ENCODE measurements around the gene TREM2.

DNA sequence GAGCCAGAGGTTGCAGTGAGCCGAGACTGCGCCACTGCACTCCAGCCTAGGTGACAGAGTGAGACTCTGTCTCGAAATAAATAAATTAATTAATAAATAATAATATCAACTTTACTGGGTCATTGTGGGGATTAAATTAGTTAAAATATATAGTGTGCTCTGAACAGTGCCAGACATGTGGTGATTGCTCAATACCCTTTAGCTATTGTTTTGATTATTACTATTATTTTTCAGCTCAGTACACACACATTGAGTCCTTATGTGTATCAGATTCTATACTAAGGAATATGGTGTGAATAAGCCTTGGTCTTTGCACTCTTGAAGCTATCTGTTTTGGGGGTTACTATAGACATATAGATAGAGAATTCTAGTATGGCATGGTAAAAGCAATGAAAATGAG lies 37.6 kb downstream of the TREM2 start:
- no peak for TF ChIP-seq POLR2A (IDR thresholded peaks at IDR 0.05; ENCODE audit: low read depth, low read length)
- TF ChIP-seq POLR2AphosphoS5 (IDR thresholded peaks at IDR 0.05; ENCODE audit: low read depth, low read length) = no peak
- no peak for TF ChIP-seq PAX5 (IDR thresholded peaks at IDR 0.05; ENCODE audit: insufficient read depth, low read length, severe bottlenecking)
- TF ChIP-seq SPI1 (IDR thresholded peaks at IDR 0.05; ENCODE audit: low read depth, low read length) = no peak
- no peak for TF ChIP-seq TAF1 (IDR thresholded peaks at IDR 0.05; ENCODE audit: low read depth, low read length)

All from GM12891 (cell line).